ENCODE results near the gene MAP6D1. TPM values are rescaled to one million over a fixed set of nuclear protein-coding genes. Genes with fewer than 3 reads are reported as not detected.
A peak's percentile ranks its signal among the peaks of the same experiment; 100 is the strongest.

MAP6D1 gene
- total and polyA plus RNA-seq, 9 of the 15 experiments (the other 6 are each of a cell fraction or from before 2014, with no cell fraction given), result 0.16 to 1.5 (median 0.44) TPM; not detected in 3

- no peak overlapping the region for H3K4me2 ChIP-seq (ENCODE audit: insufficient read depth, low read length)
- H3K9me1 ChIP-seq (ENCODE audit: control insufficient read depth, insufficient read depth, low read length), result no peaks in the 10 kb centered on the region
- intact Hi-C loops (cut with micrococcal nuclease) (no loop called here), in situ Hi-C loops (cut with MboI) (no loop called here)
- H3K27me3 ChIP-seq (ENCODE audit: control insufficient read depth in 2 of 2, insufficient read depth in 2 of 2, low read length in 2 of 2), result no peaks in the 10 kb centered on the region
- ATAC-seq, result no peak
- H3K9me3 ChIP-seq (replicated peaks; ENCODE audit: control insufficient read depth, insufficient read depth, low read depth, low read length), result no peaks in the 10 kb centered on the region
- TF ChIP-seq ELF1 (tag; IDR thresholded peaks at IDR 0.05) (no peak), ZNF263 (CRISPR knock-in tag; IDR thresholded peaks at IDR 0.05; ENCODE audit: borderline replicate concordance) (peak; percentile 97), ATF7 (IDR thresholded peaks at IDR 0.05) (no peak), EGR1 (conservative IDR thresholded peaks at IDR 0.05) (peak; percentile 61), BACH1 (tag; IDR thresholded peaks at IDR 0.05) (no peak), ATF3 (IDR thresholded peaks at IDR 0.05) (no peak), ATF3 (CRISPR knock-in tag; conservative IDR thresholded peaks at IDR 0.05) (no peak), TFE3 (CRISPR knock-in tag; IDR thresholded peaks at IDR 0.05) (no peak), ZBTB40 (IDR thresholded peaks at IDR 0.05) (no peak), ZBTB40 (CRISPR knock-in tag; IDR thresholded peaks at IDR 0.05) (no peak), EHMT2 (IDR thresholded peaks at IDR 0.05) (no peak), ZNF57 (CRISPR knock-in tag; IDR thresholded peaks at IDR 0.05) (no peak), EZH2 (IDR thresholded peaks at IDR 0.05; ENCODE audit: borderline replicate concordance, low read depth, low read length) (no peak)
- H3K9ac ChIP-seq (ENCODE audit: insufficient read depth in 1 of 2, low read depth in 2 of 2, low read length in 2 of 2), result no peak overlapping the region
- H3K27ac ChIP-seq (ENCODE audit: extremely low read depth, low read depth, low read length), result no peak overlapping the region
- H3K36me3 ChIP-seq (ENCODE audit: control insufficient read depth, insufficient read depth, low read length), result peaks cover 80% of the 10 kb centered on the region; the same call in 2 of the 3 replicates
- no TSS peak for BruUV-seq (replicated peaks)
- H2AFZ ChIP-seq (ENCODE audit: low read depth, low read length), result no peak overlapping the region
- peak in 1 of 4 experiments; percentile 7 for DNase-seq (ENCODE audit: extremely low read depth in 1 of 4, low spot score in 3 of 4)
- no peak overlapping the region for H3K4me3 ChIP-seq
- H3K79me2 ChIP-seq (ENCODE audit: control insufficient read depth, insufficient read depth, low read length), result no peaks in the 10 kb centered on the region
- WGBS (ENCODE audit: insufficient coverage, low coverage, missing lambda C conversion rate), result 49% methylated on average over 5 of the region's 5 CpGs
- no peaks in the 10 kb centered on the region for H4K20me1 ChIP-seq (replicated peaks; ENCODE audit: control insufficient read depth, insufficient read depth, low read length)
- ChIA-PET CTCF (ENCODE audit: low intra/inter-chr PET ratio) (no interaction called here), POLR2A (interaction anchor here (0.6 kb wide), 1 partner anchor 401 kb away, joined by 3 read pairs; no protein-coding TSS in a partner anchor)
- H3K4me1 ChIP-seq (replicated peaks in 1 of 2; ENCODE audit: control insufficient read depth in 2 of 2, insufficient read depth in 2 of 2, low read length in 2 of 2), result no peaks in the 10 kb centered on the region; a peak in 1 of 5 replicates
- no peak for FAIRE-seq
Observed at GRCh38 chr3:183775781-183776180, 49.6 kb downstream of the MAP6D1 start.
